HepG2 (cell line): ENCODE measurements around the gene LEMD2.

Experiments
- DR1 ChIP-seq: sonication (generic); formaldehyde crosslinking; IDR thresholded peaks from 2 replicates; pipeline ENCODE4 v1.8.0; 2021; ENCODE audit warnings: mild to moderate bottlenecking, missing genetic modification reagents, inconsistent platforms
- HOXA7 ChIP-seq: sonication (generic); formaldehyde crosslinking; IDR thresholded peaks from 2 replicates; pipeline ENCODE4 v1.8.1; 2022; ENCODE audit warnings: mild to moderate bottlenecking, missing genetic modification reagents, moderate library complexity
- MAFK ChIP-seq, 2 experiments: IDR thresholded peaks in 1 of 2; conservative IDR thresholded peaks in 1 of 2; 2 replicates each; pipeline ENCODE4 v1.6.1; 2011; ENCODE audit warnings: improper control_type of control experiment in 2 of 2, low read length in 2 of 2
- MXI1 ChIP-seq: IDR thresholded peaks from 3 replicates; pipeline ENCODE4 v1.6.1; 2012; ENCODE audit warnings: low read depth, low read length, inconsistent platforms, borderline replicate concordance
- RORA ChIP-seq: sonication (generic); formaldehyde crosslinking; IDR thresholded peaks from 2 replicates; pipeline ENCODE4 v1.5.0; 2020; ENCODE audit warnings: mild to moderate bottlenecking, missing genetic modification reagents, moderate library complexity
- SMAD3 ChIP-seq: sonication (generic); formaldehyde crosslinking; IDR thresholded peaks from 2 replicates; pipeline ENCODE4 v1.4.0; 2020; ENCODE audit warnings: missing genetic modification reagents
- SRSF9 ChIP-seq: fragments of 200-400 bp; formaldehyde crosslinking; IDR thresholded peaks from 2 replicates; pipeline ENCODE4 v1.6.1; 2018; ENCODE audit warnings: borderline replicate concordance, mild to moderate bottlenecking, low read depth, low read length; ENCODE audit not compliant: insufficient read depth, poor library complexity, severe bottlenecking

DNA sequence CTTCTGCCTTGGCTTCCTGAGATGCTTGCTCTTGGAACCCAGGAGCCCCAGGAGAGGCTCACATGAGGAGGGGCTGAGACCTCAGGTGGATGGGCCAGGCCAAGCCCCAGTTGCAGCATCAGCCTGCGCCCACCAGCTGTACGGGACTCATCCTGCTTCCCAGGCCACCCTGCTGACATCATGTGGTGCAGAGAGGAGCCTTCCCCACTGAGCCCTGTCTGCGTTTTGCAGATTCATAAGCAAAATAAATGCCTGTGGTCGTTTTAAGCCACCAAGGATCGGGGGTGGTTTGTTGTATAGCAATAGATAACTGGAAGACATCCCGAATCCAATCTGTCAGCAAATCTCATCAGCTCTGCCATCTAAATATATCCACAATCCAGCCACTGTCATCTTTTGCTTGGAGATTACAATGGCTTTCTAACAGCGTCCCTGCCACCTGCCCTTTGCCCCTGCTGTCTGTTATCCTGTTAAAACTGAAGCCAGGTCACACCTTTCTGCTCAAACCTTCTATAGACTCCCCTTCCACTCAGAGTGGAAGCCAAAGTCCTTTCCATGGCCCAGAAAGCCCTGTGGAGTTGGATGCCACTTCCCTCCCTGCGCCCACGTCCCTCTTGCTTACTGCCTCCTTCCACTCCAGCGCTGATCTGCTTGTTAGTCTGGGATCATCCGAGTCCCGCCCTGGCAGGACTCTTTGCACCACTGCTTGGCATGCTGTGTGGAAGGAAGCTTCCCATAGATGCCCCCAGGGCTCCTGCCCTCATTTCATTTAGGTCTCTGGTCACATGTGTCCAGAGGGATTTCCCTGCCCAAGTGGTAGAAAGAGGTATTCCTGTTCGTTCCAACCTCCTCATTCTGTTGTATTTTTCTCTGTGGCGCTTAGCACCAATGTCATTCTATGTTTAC is 38.9 kb upstream of the LEMD2 start:
- TF ChIP-seq SMAD3 (CRISPR knock-in tag) (no peak), SRSF9 (no peak), MAFK (conservative IDR thresholded peaks at IDR 0.05 in 1 of 2, IDR thresholded peaks at IDR 0.05 in 1 of 2; ENCODE audit: low read length in 2 of 2) (peak in 1 of 2 experiments; percentile 41; a peak in 2 of 4 replicates), MXI1 (no peak), HOXA7 (CRISPR knock-in tag) (no peak), RORA (CRISPR knock-in tag) (no peak), DR1 (CRISPR knock-in tag) (no peak)
